ENCODE measurements around the gene CNPY1.

CNPY1 gene

GRCh38 chr7:155558351-155558750, 12.0 kb upstream of the CNPY1 start:
- TF ChIP-seq ZNF274 (IDR thresholded peaks at IDR 0.05; ENCODE audit: low read depth, low read length), result no peak
- H3K4me3 ChIP-seq (ENCODE audit: low read length), result no peak overlapping the region

GRCh38 chr7:155557778-155558177, 11.4 kb upstream of the CNPY1 start:
- H3K4me3 ChIP-seq (ENCODE audit: low read length), result no peak overlapping the region
- TF ChIP-seq ZNF274 (IDR thresholded peaks at IDR 0.05; ENCODE audit: low read depth, low read length), result no peak

- no peak overlapping the region for H3K4me3 ChIP-seq (ENCODE audit: low read length)
- no peak for TF ChIP-seq ZNF274 (IDR thresholded peaks at IDR 0.05; ENCODE audit: low read depth, low read length)
Measured at GRCh38 chr7:155556763-155557162, 10.4 kb upstream of the CNPY1 start.

- no peak overlapping the region for H3K4me3 ChIP-seq (ENCODE audit: low read length)
- no peak for TF ChIP-seq ZNF274 (IDR thresholded peaks at IDR 0.05; ENCODE audit: low read depth, low read length)
Measured at GRCh38 chr7:155555116-155555695, 8.8 kb upstream of the CNPY1 start.

GRCh38 chr7:155553871-155554270, 7.5 kb upstream of the CNPY1 start:
- TF ChIP-seq ZNF274 (IDR thresholded peaks at IDR 0.05; ENCODE audit: low read depth, low read length), result no peak
- no peak overlapping the region for H3K4me3 ChIP-seq (ENCODE audit: low read length)

- no peak for TF ChIP-seq ZNF274 (IDR thresholded peaks at IDR 0.05; ENCODE audit: low read depth, low read length)
- H3K4me3 ChIP-seq (ENCODE audit: low read length), result no peak overlapping the region
Measured at GRCh38 chr7:155551785-155552611, 5.6 kb upstream of the CNPY1 start.

GRCh38 chr7:155550916-155551315, 4.6 kb upstream of the CNPY1 start:
- TF ChIP-seq ZNF274 (IDR thresholded peaks at IDR 0.05; ENCODE audit: low read depth, low read length), result no peak
- no peak overlapping the region for H3K4me3 ChIP-seq (ENCODE audit: low read length)

- no peak for TF ChIP-seq ZNF274 (IDR thresholded peaks at IDR 0.05; ENCODE audit: low read depth, low read length)
- no peak overlapping the region for H3K4me3 ChIP-seq (ENCODE audit: low read length)
Measured at GRCh38 chr7:155549226-155549625, 2.9 kb upstream of the CNPY1 start.

- TF ChIP-seq ZNF274 (IDR thresholded peaks at IDR 0.05; ENCODE audit: low read depth, low read length), result no peak
- no peak overlapping the region for H3K4me3 ChIP-seq (ENCODE audit: low read length)
Measured at GRCh38 chr7:155547161-155547791, 917 bp upstream of the CNPY1 start.

GRCh38 chr7:155545348-155545747, 1.0 kb downstream of the CNPY1 start:
- H3K4me3 ChIP-seq (ENCODE audit: low read length), result no peak overlapping the region
- TF ChIP-seq ZNF274 (IDR thresholded peaks at IDR 0.05; ENCODE audit: low read depth, low read length), result no peak

- H3K4me3 ChIP-seq (ENCODE audit: low read length), result no peak overlapping the region
- no peak for TF ChIP-seq ZNF274 (IDR thresholded peaks at IDR 0.05; ENCODE audit: low read depth, low read length)
Measured at GRCh38 chr7:155544485-155544884, 1.9 kb downstream of the CNPY1 start.

GRCh38 chr7:155543926-155544325, 2.4 kb downstream of the CNPY1 start:
- no peak for TF ChIP-seq ZNF274 (IDR thresholded peaks at IDR 0.05; ENCODE audit: low read depth, low read length)
- H3K4me3 ChIP-seq (ENCODE audit: low read length), result no peak overlapping the region

GRCh38 chr7:155543011-155543876, 3.1 kb downstream of the CNPY1 start:
- no peak for TF ChIP-seq ZNF274 (IDR thresholded peaks at IDR 0.05; ENCODE audit: low read depth, low read length)
- no peak overlapping the region for H3K4me3 ChIP-seq (ENCODE audit: low read length)

Data from GM08714 (cell line).